ENCODE measurements around the gene JAZF1.
A peak's percentile ranks its signal among the peaks of the same experiment; 100 is the strongest.
"Not testable (repeated sequence)": the region's sequence is repeated elsewhere in the genome, so short reads cannot be mapped to it uniquely, and the experiment has no call there.

Gene JAZF1

DNA sequence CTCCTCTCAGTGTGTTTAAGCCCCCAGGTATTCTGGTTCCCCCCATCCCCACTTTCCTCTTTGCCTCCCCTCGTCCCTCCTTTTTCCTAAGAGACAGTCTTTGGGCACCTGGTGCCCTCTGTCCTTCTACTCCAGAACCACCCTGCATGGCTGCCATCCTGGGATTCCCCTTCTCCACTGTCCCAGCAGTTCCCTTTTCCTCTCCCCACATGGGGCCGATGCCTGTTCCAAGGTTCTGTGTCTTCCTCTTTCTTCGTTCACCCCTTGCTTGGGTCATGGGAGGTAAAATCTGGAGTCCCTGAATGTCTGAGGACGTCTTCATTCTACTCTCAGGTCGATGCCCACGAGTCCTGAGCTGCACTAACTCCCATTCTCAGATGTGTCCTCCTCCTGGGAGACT lies 319.8 kb downstream of the JAZF1 start:
- no peak for DNase-seq
- intact Hi-C loops (cut with DNase I) = no loop called here

GRCh38 chr7:27856703-27857485 lies 323.7 kb downstream of the JAZF1 start:
- intact Hi-C loops (cut with DNase I); DNase-seq: not testable (repeated sequence)

- DNase-seq = no peak
- intact Hi-C loops (cut with DNase I) = no loop called here
Measured at GRCh38 chr7:27850531-27850930, 330.1 kb downstream of the JAZF1 start.

DNA sequence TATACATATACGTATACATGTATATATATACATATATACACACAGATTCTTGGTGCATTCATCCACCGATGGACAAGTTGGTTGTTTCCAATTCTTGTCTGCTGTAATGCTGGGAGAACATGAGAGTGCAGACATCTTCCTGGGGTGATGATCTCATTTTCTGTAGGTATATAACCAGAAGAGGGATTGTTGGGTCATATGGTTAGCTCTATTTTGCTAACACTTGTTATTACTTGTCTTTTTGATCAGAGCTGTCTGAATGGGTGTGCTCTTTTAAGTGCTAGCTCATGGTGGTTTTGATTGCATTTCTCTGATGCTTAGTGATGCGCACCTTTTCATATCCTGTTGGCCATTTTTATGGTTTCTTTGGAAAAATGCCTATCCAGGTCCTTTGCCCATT lies 334.2 kb downstream of the JAZF1 start:
- intact Hi-C loops (cut with DNase I) = no loop called here
- DNase-seq = no peak

DNA sequence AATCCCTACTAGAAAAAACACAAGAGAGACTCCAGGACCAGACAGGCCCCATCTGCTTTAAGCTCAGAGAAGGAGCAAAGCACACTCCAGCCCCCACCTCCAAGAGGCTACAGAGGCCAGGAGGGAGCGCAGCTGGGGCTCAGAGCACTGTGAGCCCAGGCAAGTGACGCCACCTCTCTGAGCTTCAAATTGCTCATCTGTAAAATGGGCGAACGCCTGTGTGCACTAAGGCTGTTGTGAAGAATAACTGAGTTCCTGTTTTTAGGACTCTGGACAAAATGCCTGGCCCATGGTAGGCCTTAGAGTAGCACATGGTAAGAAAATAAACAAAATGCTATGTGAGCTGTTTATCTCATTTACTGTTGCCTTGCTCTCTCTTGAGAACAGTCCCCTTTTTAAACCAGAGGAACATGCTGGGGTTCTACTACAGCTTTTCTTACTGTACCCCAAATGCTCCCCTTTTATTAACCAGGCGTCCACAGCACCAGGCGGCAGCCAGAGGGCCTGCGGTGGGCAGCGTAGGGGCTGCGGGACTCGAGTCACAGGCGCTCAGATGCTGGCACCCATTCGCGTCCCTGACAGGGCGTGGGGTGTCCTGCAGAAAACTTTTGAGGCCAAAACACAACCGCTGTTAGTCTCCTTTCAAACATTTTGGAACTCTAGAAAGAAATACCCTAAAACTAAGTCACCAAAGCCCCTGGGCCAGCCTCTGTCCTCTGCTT lies 336.9 kb downstream of the JAZF1 start:
- no peak for DNase-seq
- intact Hi-C loops (cut with DNase I) = no loop called here

DNA sequence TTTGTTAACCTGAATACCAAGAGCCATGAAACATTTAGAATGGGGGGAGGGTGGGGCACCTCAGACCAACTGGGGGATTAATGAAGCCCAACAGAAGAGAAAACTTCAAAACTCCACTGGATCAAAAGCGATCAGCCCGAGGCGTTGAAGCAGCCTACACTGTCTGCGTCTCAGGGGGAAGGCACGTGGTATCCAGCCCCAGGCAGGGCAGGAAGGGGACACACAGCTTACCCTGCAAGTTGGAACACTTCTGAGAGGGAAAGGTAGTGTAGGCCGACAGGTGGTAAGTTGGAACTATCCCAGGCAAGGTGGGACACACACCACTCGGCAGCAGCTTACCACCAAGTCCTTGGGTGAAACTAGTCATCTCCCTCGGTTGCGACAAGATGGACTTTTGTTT lies 337.7 kb downstream of the JAZF1 start:
- intact Hi-C loops (cut with DNase I) = no loop called here
- no peak for DNase-seq

- no peak for DNase-seq
- intact Hi-C loops (cut with DNase I) = no loop called here
Measured at GRCh38 chr7:27842094-27842692, 338.4 kb downstream of the JAZF1 start.

DNA sequence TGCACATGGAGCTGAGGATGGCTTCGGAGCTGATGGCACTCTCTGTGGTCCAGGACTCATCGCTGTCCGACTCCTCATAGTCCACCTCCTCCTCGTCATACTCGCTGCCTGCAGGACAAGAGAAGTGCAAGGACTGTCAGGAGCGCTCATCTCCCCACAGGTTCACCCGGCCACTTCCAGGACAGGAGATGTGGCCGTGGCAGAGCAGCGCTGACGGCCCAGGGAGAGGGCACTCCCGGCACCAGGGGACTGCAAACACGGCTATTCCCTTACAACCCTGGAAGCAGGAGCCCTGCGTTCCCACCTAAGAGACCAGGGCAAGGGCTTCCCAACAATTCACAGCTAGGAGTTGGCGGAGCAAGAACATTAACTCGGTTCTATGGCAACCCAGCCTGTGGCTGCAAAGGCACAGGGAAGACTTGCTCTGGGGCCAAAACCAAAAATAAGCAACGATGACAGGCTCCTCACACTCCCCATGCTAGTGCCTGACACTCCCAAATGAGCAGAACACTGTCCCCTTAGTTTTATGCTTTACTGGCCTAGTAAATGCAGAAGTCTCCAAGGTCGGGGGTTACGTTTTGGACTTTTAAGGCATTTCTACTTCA lies 339.7 kb downstream of the JAZF1 start:
- intact Hi-C loops (cut with DNase I) = no loop called here
- DNase-seq = no peak

- intact Hi-C loops (cut with DNase I) = no loop called here
- peak in 9 of 42 donors; percentile 19 to 60 (median 44) for DNase-seq
Measured at GRCh38 chr7:27840313-27840712, 340.3 kb downstream of the JAZF1 start.

GRCh38 chr7:27839099-27839498 lies 341.5 kb downstream of the JAZF1 start:
- no peak for DNase-seq
- intact Hi-C loops (cut with DNase I) = no loop called here

DNA sequence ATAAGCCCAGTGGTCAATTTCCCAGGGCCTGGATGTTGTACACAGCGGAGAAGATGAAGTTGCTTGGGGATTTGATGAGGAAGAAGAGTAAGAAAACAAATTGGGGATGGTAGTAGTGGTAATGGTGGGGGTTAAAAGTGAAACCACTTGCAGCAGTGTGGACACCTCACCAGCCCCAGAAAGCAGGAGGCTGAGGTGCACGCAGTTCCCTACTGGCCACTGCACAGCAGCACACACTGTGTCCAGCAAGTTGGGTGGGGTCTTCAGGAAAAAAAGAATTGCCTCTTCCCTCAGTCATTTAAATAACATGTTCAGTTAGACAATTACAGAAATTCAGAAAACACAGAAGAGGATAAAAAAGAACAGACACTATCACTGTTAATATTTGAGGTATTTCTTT lies 344.1 kb downstream of the JAZF1 start:
- intact Hi-C loops (cut with DNase I) = no loop called here
- no peak for DNase-seq

GRCh38 chr7:27835376-27835775 lies 345.2 kb downstream of the JAZF1 start:
- no peak for DNase-seq
- intact Hi-C loops (cut with DNase I) = no loop called here

- peak in 4 of 42 donors; percentile 22 to 62 (median 24) for DNase-seq
- intact Hi-C loops (cut with DNase I) = no loop called here
Measured at GRCh38 chr7:27834179-27834921, 346.2 kb downstream of the JAZF1 start.

DNA sequence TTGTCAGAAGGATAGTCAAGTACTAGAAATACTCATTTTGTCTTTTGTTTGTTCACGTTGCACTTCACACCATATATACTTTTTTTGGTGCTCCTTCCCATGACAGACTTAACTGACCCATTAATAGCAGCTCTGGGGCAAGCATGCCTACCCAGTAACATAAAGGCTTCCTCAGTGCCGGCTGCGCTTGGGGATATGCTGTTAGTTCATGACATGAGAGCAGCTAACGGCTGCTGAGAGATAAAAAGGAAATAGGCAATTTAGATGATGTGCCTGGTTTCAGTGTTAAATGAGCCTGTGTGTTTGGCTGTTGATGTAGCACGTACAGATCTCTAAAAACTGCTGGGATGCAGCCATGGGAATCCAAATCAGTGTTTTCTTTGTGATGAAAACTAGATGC lies 354.2 kb downstream of the JAZF1 start:
- intact Hi-C loops (cut with DNase I) = no loop called here
- no peak for DNase-seq

DNA sequence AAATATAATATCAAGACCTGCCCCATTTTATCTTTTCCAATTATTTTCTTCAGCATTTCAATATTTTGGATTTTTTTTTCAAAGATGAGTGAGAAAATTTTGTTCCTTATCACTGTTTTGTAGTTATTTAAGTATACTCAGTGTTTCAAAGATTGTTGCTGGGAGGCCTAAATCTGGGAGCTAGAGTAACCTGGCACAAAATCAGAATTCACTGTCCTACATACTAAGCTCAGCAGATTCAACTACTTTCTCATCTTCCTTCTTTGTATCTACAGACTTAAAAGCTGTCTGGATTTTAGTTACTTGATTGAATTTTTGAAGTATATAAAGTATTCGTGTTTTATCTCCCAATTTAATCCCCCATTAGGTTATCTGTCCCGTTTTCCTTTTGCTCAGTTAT lies 354.7 kb downstream of the JAZF1 start:
- intact Hi-C loops (cut with DNase I) = no loop called here
- no peak for DNase-seq

GRCh38 chr7:27822245-27822644 lies 358.4 kb downstream of the JAZF1 start:
- intact Hi-C loops (cut with DNase I) = no loop called here
- DNase-seq = no peak

DNA sequence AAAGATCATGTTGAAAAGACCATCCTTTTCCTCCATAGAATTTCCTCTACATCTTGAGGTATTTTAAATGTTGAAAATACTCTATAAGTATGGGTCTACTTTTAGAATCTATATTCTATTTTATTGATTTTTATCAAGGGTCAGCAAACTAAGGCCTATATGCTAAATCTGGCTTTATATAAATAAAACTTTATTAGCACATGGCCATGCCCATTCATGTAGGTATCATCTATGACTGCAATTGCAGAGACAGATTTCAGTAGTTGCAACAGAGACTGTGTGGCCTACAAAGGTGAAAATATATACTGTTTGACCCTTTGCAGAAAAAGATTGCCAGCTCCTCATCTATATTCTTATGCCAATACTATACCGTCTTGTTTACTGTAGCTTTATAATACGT lies 367.9 kb downstream of the JAZF1 start:
- DNase-seq = no peak
- intact Hi-C loops (cut with DNase I) = no loop called here

DNA sequence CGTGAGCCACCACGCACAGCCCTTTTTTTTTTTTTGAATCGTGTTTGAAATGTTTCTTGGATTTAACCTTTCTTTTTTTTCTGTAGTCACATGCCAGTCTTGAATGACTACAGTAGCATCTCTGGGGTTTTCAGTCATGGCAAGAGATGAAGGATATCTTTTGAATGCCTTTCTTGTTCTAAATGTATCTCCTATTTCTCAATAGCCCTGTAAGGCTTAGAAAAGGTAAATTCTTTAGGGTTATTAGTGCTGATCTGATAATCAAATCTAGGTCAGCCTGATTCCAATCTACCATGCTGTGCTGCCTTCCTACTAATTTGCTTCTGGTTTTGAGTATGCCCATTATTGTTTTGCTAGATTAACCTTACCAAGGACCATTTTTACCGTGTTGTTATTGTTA lies 370.4 kb downstream of the JAZF1 start:
- intact Hi-C loops (cut with DNase I) = no loop called here
- DNase-seq = no peak

DNA sequence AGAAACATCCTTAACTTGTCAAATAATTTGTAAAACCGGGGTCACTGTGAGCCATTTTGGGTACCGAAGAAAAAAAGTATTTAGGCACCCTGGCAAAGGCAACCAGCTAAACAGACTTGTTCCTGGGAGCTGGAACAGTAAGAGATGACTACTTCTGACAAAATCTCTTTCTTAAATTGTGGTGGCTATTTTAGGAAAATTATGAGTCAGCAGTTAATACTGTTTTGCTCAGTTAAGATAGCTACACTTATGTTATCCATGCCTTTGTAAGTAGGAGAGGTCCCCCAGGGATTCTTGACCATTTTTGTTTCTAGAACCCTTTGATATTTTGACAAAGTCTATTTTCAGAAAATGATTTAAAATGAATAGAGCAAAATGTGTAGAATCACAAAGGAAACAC lies 372.0 kb downstream of the JAZF1 start:
- intact Hi-C loops (cut with DNase I) = no loop called here
- peak in 1 of 42 donors; percentile 18 for DNase-seq
